ENCODE results near the gene RASGRP4.

GRCh38 chr19:38392707-38393308 lies 33.2 kb downstream of the RASGRP4 start:
- no peak for TF ChIP-seq EP300 (IDR thresholded peaks at IDR 0.05)
- no peak for TF ChIP-seq CTCF (IDR thresholded peaks at IDR 0.05)
